HG03025 (cell line): ENCODE results near the gene PCCB.
"Not testable (repeated sequence)": the region's sequence is repeated elsewhere in the genome, so short reads cannot be mapped to it uniquely, and the experiment has no call there.

ENCODE experiments used
- ATAC-seq: cut with Tn5 transposase; IDR thresholded peaks from one replicate; pipeline ENCODE4 v1.9.1; 2021; ENCODE audit warnings: mild to moderate bottlenecking, moderate library complexity; ENCODE audit not compliant: unreplicated experiment, low FRiP score

PCCB gene

GRCh38 chr3:136311261-136311660 is 61.1 kb downstream of the PCCB start:
- no peak for ATAC-seq

DNA sequence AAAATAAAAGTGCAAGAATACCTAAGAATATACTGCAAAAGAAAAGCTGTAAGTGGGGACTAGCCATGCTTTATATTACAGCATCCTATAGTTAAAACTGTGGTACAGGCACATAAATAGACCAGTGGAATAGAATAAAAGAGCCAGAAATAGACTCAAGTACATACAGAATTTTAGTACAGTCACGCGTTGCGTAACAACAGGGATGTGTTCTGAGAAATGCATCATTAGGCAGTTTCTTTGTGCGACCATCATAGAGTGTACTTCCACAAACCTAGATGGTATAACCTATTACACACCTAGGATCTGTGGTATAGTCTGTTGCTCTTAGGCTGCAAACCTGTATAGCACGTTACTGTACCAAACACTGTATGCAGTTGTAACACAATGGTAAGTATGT is 61.8 kb downstream of the PCCB start:
- ATAC-seq = no peak

- ATAC-seq = no peak
Observed at GRCh38 chr3:136326316-136326715, 76.2 kb downstream of the PCCB start.

DNA sequence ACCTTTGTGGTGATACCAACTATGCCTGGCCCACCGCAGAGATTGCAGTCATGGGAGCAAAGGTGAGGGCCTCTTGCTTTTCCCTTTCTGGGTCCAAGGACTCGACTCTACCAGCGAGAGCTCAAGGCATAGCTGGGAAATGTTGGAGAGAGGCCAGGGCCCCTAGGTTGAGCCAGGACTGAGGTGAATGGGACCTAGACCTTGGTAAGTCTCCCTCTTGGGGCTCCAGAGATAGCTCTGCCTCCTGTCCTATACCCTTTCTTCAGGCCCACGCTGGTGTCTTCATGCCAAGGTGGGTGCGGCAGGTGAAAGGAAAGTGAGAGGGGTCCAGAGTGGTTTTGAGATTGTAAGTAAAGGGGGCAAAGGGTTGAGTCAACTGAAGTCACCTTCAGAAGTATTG is 77.5 kb downstream of the PCCB start:
- ATAC-seq = no peak

DNA sequence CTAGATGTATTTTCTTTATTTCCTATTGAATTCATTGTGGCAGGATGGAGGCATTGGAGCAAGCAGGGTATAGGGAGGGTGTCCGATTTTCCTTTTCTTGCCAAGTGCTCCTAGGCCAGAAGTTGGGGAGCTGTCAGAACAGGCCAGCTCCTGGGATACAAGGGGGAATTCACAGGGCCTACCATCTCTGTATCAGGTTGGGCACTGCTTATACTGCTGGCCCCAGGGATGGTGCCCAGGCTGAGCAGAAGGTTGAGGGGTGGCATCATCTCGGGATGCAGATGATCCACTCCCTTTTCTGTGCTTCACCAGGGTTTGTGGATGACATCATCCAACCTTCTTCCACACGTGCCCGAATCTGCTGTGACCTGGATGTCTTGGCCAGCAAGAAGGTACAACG is 79.5 kb downstream of the PCCB start:
- ATAC-seq = no peak

- no peak for ATAC-seq
Observed at GRCh38 chr3:136330900-136331299, 80.8 kb downstream of the PCCB start.

GRCh38 chr3:136332302-136332701 is 82.2 kb downstream of the PCCB start:
- ATAC-seq = no peak

DNA sequence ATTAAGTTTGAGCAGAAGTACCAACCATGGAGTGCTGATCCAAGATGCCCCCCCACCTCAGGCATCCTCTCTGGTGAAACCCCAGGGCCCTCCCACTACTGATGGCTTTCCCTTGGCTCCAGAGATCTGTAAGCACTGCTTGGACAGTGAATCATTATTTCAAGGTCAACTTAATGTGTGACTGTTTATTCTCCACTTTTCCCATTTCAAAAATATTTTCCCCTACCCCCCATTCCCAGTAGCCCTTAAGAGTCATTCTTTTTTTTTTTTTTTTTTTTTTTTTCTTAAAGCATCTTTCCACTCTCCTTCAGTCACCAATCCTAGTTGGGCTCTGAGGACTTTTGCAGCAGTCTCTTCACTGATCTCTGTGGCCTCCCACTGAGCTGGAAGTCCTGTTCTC is 82.6 kb downstream of the PCCB start:
- ATAC-seq = no peak

GRCh38 chr3:136334209-136334608 is 84.1 kb downstream of the PCCB start:
- ATAC-seq = no peak

- ATAC-seq = not testable (repeated sequence)
Observed at GRCh38 chr3:136334726-136335125, 84.6 kb downstream of the PCCB start.

DNA sequence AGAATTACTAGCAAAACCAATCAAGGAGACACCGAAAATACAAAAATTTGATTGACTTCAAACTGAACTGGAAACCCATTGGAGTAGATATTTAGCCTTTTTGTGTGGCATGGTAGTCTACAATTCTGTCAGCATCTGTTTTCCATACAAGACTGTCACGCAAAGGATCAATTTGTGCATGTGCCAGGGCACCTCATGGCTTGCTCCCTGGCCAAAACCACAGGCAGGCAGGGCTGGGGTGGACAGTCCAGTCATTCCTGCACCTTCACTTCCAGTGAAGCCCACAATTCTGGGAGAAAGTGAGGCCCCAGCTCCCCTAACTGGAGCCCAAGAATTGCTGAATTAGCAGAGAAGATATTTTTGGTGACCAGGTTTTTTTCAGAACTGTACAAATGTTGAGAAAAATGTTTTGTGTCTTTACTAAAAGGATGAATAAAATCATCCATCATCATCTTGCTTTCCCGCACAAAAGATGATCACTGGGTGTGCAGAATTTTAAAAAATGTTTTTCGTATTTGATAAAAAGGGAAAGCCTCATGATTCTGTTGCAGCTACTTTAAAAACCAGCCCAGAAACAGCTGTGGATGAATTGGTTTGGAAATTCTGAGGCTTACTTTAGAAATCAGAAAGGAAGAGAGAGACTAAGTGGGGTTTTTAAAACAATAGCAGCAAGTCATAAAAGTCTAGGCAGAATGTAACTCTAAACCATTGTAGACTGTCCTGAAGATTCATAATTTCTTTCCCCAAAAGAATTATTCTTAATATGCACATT is 86.4 kb downstream of the PCCB start:
- no peak for ATAC-seq

DNA sequence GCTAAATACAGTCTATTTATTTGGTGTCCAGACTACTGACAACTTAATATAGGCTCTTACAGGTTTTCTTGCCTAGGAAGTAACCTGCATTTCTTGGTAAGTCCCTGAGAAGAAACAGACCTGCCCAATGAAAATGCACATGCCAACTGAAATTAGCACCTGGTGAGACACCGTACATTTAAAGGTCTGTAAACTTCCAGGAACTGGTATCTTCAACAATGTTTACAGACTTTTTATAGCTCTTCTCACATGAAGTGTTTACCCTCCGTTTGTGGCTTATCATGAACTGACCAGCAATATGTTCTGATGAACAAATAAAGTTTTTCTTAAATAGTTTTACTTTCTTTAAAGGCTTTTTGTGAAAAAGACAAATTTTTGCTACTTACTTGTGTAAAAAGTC is 93.3 kb downstream of the PCCB start:
- ATAC-seq = no peak

- no peak for ATAC-seq
Observed at GRCh38 chr3:136343873-136344555, 93.9 kb downstream of the PCCB start.

- ATAC-seq = no peak
Observed at GRCh38 chr3:136346486-136346885, 96.3 kb downstream of the PCCB start.

- no peak for ATAC-seq
Observed at GRCh38 chr3:136350132-136350531, 100.0 kb downstream of the PCCB start.

- ATAC-seq = no peak
Observed at GRCh38 chr3:136350557-136350956, 100.4 kb downstream of the PCCB start.

- ATAC-seq = no peak
Observed at GRCh38 chr3:136351351-136351750, 101.2 kb downstream of the PCCB start.

DNA sequence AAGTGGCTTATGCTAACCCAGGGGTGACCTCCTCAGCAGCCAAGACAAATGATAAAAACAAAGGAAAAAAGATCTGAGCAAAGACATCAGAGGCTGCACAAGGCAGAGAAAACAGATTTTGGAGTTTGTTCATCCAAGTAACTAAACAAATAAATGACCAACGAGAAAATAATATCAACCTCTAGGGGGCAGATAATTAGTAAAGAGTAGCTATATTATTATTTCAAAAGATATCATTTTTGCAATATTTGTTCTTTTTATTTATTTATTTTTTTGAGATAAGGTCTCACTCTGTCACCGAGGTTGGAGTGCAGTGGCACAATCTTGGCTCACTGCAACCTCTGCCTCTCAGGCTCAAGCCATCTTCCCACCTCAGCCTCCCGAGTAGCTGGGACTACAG is 101.8 kb downstream of the PCCB start:
- ATAC-seq = no peak

DNA sequence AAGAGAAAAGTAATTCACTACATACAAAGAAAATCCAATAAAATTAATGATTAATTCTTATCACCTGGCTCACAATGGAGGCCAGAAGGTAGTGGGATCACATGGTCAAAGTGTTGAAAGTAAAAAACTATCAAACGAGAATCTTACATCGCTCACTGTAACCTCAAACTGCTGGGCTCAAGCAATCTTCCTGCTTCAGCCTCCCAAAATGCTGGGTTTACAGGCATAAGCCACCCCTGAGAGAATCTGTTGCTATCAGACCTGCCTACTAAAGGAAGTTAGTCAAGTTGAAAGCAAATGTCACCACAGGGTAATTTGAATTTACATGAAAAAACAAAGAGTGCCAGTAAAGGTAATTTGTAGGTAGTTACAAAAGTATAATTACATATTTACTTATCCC is 103.3 kb downstream of the PCCB start:
- ATAC-seq = no peak

DNA sequence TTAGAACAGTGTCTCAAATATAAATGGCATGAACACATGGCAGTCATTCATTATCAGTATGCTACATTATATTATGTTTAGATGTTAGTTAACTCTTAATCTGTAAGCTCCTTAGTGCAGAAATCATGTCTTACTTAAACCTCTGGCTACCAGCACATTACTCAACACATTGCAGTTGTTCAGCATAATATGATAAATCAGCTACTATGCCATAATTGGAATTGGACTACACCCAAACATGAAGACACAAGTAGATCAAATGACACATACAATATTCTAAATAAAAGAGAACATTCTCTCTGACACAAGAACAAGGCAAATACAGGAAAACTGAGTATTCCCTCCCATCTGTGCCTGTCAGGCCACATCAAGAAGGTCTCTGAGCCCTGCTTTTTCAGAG is 116.1 kb downstream of the PCCB start:
- ATAC-seq = no peak

DNA sequence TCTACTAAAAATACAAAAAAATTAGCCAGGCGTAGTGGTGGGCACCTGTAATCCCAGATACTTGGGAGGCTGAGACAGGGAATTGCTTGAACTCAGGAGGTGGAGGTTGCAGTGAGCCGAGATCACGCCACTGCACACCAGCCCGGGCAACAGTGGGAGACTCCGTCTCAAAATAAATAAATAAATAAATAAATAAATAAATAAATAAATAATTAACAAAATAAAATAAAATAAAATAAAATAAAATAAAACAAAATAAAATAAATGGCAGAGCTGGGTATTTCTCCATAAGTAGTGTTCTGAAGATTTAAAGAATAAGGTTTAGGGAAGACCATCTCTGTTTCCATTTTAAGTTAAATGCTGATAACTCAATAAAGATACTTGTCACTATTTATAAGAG is 125.7 kb downstream of the PCCB start:
- ATAC-seq = not testable (repeated sequence)

- ATAC-seq = no peak
Observed at GRCh38 chr3:136377508-136377907, 127.4 kb downstream of the PCCB start.
